ENCODE measurements around the gene ABHD17B. TPM values are rescaled to one million over a fixed set of nuclear protein-coding genes. Genes with fewer than 3 reads are reported as not detected.

ABHD17B gene
- total and polyA plus RNA-seq, 10 of the 15 experiments (the other 5 are each of a cell fraction or from before 2014, with no cell fraction given) = 3.5 to 21.4 (median 16.6) TPM

GRCh38 chr9:71931166-71931565 lies 20.2 kb upstream of the ABHD17B start:
- ChIA-PET RAD21 (ENCODE audit: unreplicated experiment) (interaction anchor here (1.4 kb wide), 1 partner anchor 11 kb away, joined by 3 read pairs; no protein-coding TSS in a partner anchor), POLR2A (interaction anchor here (0.7 kb wide), 1 partner anchor 443 kb away, joined by 4 read pairs; no protein-coding TSS in a partner anchor), SMC1A (ENCODE audit: uncharacterized antibody, unreplicated experiment) (interaction anchor here (1.1 to 9.9 kb wide), 2 partner anchors 10 to 16 kb away, joined by 3 to 77 read pairs; partner anchors contain the start of genes ABHD17B and C9orf85), CTCF (interaction anchor here (0.6 to 2.0 kb wide), 3 partner anchors 24 to 112 kb away, joined by 4 to 6 read pairs (median 4); no protein-coding TSS in a partner anchor)
- WGBS (ENCODE audit: insufficient coverage, insufficient replicate concordance, low lambda C conversion rate, missing lambda C conversion rate) = 96% methylated on average over 2 of the region's 2 CpGs
- Histone ChIP-seq H3K79me2 (ENCODE audit: control insufficient read depth, insufficient read depth, low read length) (no peaks in the 10 kb centered on the region), H3K9me3 (replicated peaks; ENCODE audit: control insufficient read depth, insufficient read depth, low read length) (no peaks in the 10 kb centered on the region; the same call in 2 of the 3 replicates), H4K20me1 (ENCODE audit: control insufficient read depth, insufficient read depth) (no peaks in the 10 kb centered on the region), H3K27ac (ENCODE audit: control insufficient read depth, insufficient read depth) (no peak overlapping the region), H2AFZ (ENCODE audit: control insufficient read depth, low read depth, low read length) (no peak overlapping the region), H3K27me3 (replicated peaks in 1 of 2; ENCODE audit: control insufficient read depth in 2 of 2, insufficient read depth in 2 of 2, low read length in 1 of 2) (no peaks in the 10 kb centered on the region), H3K4me3 (no peak overlapping the region), H3K36me3 (ENCODE audit: control insufficient read depth in 2 of 2, insufficient read depth in 2 of 2, low read length in 1 of 2) (no peaks in the 10 kb centered on the region), H3K9ac (ENCODE audit: control insufficient read depth, insufficient read depth, low read length) (no peak overlapping the region), H3K4me1 (ENCODE audit: control insufficient read depth, insufficient read depth, low read length) (no peaks in the 10 kb centered on the region), H3K4me2 (ENCODE audit: control insufficient read depth, insufficient read depth) (no peak overlapping the region)
- intact Hi-C loops (cut with micrococcal nuclease; ENCODE audit: unreplicated experiment) (no loop called here), in situ Hi-C loops (cut with MboI) (no loop called here)
- ATAC-seq = no peak
- no peak for DNase-seq (ENCODE audit: low read depth, low spot score)
- FAIRE-seq = no peak
- BruUV-seq (replicated peaks) = no TSS peak
- TF ChIP-seq EGR1 (IDR thresholded peaks at IDR 0.05; ENCODE audit: borderline replicate concordance in 1 of 2, low read depth in 2 of 2, low read length in 2 of 2) (no peak), MTA3 (IDR thresholded peaks at IDR 0.05; ENCODE audit: borderline replicate concordance, low read length) (no peak), ZNF687 (IDR thresholded peaks at IDR 0.05) (no peak), E2F4 (IDR thresholded peaks at IDR 0.05; ENCODE audit: low read depth, low read length) (no peak), RAD51 (IDR thresholded peaks at IDR 0.05) (no peak), SMAD1 (IDR thresholded peaks at IDR 0.05; ENCODE audit: low read depth, partially characterized antibody) (no peak), RELA (IDR thresholded peaks at IDR 0.05; ENCODE audit: borderline replicate concordance, partially characterized antibody) (no peak), ZBTB11 (CRISPR knock-in tag; IDR thresholded peaks at IDR 0.05) (no peak), FOXM1 (IDR thresholded peaks at IDR 0.05; ENCODE audit: low read depth, low read length) (no peak), ELK1 (IDR thresholded peaks at IDR 0.05; ENCODE audit: low read depth, low read length) (no peak), SREBF2 (IDR thresholded peaks at IDR 0.05; ENCODE audit: low read length) (no peak), RCOR1 (conservative IDR thresholded peaks at IDR 0.05; ENCODE audit: low read depth, low read length) (no peak), NFIC (IDR thresholded peaks at IDR 0.05; ENCODE audit: low read depth, low read length) (no peak), CBX5 (IDR thresholded peaks at IDR 0.05; ENCODE audit: low read depth) (no peak)
